Colon (tissue), 2 donors: ENCODE data around the gene MYO18A.

Experiments
- FAIRE-seq: peaks from 2 replicates; lab custom pipeline; 2012; peaks lifted over from hg19 to GRCh38; lab: Jason Lieb, UNC
- donor health status: control.
- donor health status: control.

Gene MYO18A

DNA sequence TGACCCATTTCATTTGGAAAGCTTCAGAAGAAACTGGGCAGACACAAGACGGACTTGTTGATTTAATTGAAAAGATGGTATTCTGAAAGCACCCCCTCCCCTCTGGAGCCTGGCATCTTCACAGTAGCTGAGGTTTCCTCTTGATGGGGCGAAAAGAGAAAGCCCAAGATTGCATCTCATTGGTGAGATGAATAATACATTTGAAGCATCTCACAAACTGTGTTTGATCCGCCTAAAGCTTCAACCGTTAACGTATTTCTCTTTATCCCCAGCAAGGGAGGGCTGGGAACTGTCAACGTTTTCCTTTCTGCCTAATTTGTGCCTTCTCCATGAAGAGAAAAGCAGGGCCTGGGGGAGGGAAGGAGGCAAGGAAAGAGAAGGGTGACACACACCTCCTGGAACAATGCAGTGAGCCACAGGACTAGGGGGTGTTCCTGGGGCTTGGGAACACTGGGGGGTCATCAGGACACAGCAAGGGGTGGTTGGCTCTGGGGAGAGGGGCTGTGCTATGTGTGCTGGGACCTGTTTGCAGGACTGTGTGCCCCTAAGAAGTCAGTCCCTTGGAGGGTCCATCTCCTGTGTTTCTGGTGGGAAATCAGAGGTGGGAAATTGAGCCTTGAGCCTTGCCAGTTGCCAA lies 155.8 kb downstream of the MYO18A start:
- no peak for FAIRE-seq

DNA sequence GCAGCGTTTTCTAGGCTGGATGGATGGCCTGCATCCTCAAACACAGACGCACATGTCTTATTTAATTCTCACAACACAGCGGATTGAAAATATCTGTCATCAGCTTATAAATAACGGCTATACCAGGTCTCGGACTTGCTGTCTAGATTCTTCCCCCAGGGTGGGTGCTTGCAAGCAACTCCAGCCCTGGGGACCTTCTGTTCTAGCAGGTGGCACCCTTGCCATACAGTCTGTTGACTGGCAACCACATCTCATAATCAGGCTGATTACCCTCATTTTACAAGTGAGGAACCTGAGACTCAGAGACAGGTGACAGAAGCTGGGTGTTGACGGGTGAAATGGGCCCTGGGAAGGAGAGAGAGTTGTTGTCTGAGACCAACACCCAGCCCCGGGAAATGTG lies 158.1 kb downstream of the MYO18A start:
- FAIRE-seq = no peak

DNA sequence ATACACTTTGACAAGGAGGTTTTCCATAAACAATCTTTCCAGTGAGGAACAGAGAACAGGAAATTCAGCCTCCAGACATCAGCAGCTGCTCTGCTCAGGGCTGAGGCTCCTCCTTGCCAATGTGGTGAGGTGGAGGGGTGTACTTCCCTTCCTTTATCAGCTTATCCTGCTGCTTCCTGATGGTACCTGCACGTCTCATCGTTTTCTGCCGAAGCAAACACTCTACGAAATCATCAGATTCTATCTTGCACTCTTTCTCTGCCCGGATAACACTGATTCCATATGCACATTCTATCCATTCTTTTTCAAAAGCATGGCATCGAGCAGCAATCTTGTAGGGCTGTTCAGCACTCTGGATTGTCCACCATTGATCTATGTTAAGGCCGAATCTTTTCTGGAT lies 159.0 kb downstream of the MYO18A start:
- FAIRE-seq = no peak
